Measurements from ENCODE around the gene RGS1.

GRCh38 chr1:192620071-192620635 lies 44.6 kb downstream of the RGS1 start:
- TF ChIP-seq EP300 (IDR thresholded peaks at IDR 0.05) = no peak
- no peak for TF ChIP-seq CTCF (IDR thresholded peaks at IDR 0.05)
- TF ChIP-seq POLR2A (IDR thresholded peaks at IDR 0.05) = no peak
